GM12878 (cell line): ENCODE results near the gene MGST3. TPM values are rescaled to one million over a fixed set of nuclear protein-coding genes. Genes with fewer than 3 reads are reported as not detected.
A peak's percentile ranks its signal among the peaks of the same experiment; 100 is the strongest.

ENCODE experiments used
- ATAC-seq: fragments of 200-7000 bp; cut with Tn5 transposase; 3 replicates; pipeline ENCODE4 v1.9.1; 2020; ENCODE audit warnings: mild to moderate bottlenecking, moderate library complexity
- BruUV-seq: library from RNA; stranded (reverse); fragments of 400-500 nt; replicated peaks from 2 replicates; lab custom pipeline; 2021; lab: Mats Ljungman, UMichigan
- CTCF ChIA-PET: fragments of 300-600 bp; sonication (Branson Sonifier 250); formaldehyde crosslinking; extraction: SDS; loops from one replicate; lab custom pipeline; 2021; ENCODE audit warnings: inconsistent platforms; lab: Yijun Ruan, JAX
- POLR2A ChIA-PET: fragments of 350-600 bp; formaldehyde crosslinking; extraction: SDS; loops from one replicate; lab custom pipeline; 2021; ENCODE audit warnings: inconsistent platforms; lab: Charles Lee
- RAD21 ChIA-PET: fragments of 300-600 bp; sonication (Branson Sonifier 250); formaldehyde crosslinking; loops from one replicate; lab custom pipeline; 2023; ENCODE audit warnings: antibody characterized with exemption; ENCODE audit not compliant: unreplicated experiment; lab: Charles Lee
- SMC1A ChIA-PET: fragments of 300-600 bp; sonication (Branson Sonifier 250); formaldehyde crosslinking; loops from one replicate; lab custom pipeline; 2023; ENCODE audit not compliant: unreplicated experiment, uncharacterized antibody; lab: Charles Lee
- DNase-seq: peaks from one replicate; pipeline ENCODE4 v3.0.0-alpha.2; 2011; ENCODE audit warnings: low read depth, low spot score
- FAIRE-seq: peaks from 3 replicates; lab custom pipeline; 2011; peaks lifted over from hg19 to GRCh38; lab: Jason Lieb, UNC
- H2AFZ ChIP-seq: 2 replicates; pipeline ENCODE4 v1.6.0; 2011; ENCODE audit warnings: low read depth, low read length, control low read depth; ENCODE audit not compliant: control insufficient read depth
- H3K27ac ChIP-seq: 2 replicates; pipeline ENCODE4 v1.5.1; 2011; ENCODE audit warnings: control low read depth; ENCODE audit not compliant: control insufficient read depth, insufficient read depth
- H3K27me3 ChIP-seq, 2 experiments: replicated peaks in 1 of 2; 2 replicates each; pipeline versions ENCODE4 v1.6.0 to v1.6.1; 2011; ENCODE audit warnings: low read length in 1 of 2; ENCODE audit not compliant: control insufficient read depth in 2 of 2, insufficient read depth in 2 of 2
- H3K36me3 ChIP-seq, 2 experiments: 2 replicates each; pipeline ENCODE4 v1.5.1; 2011; ENCODE audit warnings: low read length in 1 of 2; ENCODE audit not compliant: control insufficient read depth in 2 of 2, insufficient read depth in 2 of 2
- H3K4me1 ChIP-seq: 2 replicates; pipeline ENCODE4 v1.6.1; 2011; ENCODE audit warnings: mild to moderate bottlenecking, low read length, moderate library complexity, mixed read lengths; ENCODE audit not compliant: control insufficient read depth, insufficient read depth
- H3K4me2 ChIP-seq: 2 replicates; pipeline ENCODE4 v1.6.0; 2011; ENCODE audit warnings: control low read depth; ENCODE audit not compliant: control insufficient read depth, insufficient read depth
- H3K4me3 ChIP-seq: fragments of 200-600 bp; sonication (generic); 2 replicates; pipeline ENCODE4 v1.5.1; 2016
- H3K79me2 ChIP-seq: 2 replicates; pipeline ENCODE4 v1.6.0; 2011; ENCODE audit warnings: low read length; ENCODE audit not compliant: control insufficient read depth, insufficient read depth
- H3K9ac ChIP-seq: 2 replicates; pipeline ENCODE4 v1.8.0; 2011; ENCODE audit warnings: low read length, control low read depth, mixed read lengths; ENCODE audit not compliant: control insufficient read depth, insufficient read depth
- H3K9me3 ChIP-seq: replicated peaks from 3 replicates; pipeline ENCODE4 v1.5.1; 2011; ENCODE audit warnings: mild to moderate bottlenecking, low read length; ENCODE audit not compliant: control insufficient read depth, insufficient read depth
- H4K20me1 ChIP-seq: 2 replicates; pipeline ENCODE4 v1.6.0; 2011; ENCODE audit not compliant: control insufficient read depth, insufficient read depth
- CHD2 ChIP-seq: IDR thresholded peaks from 2 replicates; pipeline ENCODE4 v1.6.1; 2011; ENCODE audit warnings: low read depth, low read length, improper control_type of control experiment, borderline replicate concordance
- GABPA ChIP-seq: IDR thresholded peaks from 2 replicates; pipeline ENCODE4 v1.6.1; 2014; ENCODE audit warnings: antibody characterized with exemption, low read depth, mild to moderate bottlenecking, inconsistent platforms
- GATAD2B ChIP-seq: fragments of 450-650 bp; conservative IDR thresholded peaks from 2 replicates; pipeline ENCODE4 v1.6.1; 2017; ENCODE audit warnings: low read depth, mild to moderate bottlenecking, moderate library complexity
- SPI1 ChIP-seq: IDR thresholded peaks from 2 replicates; pipeline ENCODE4 v1.6.1; 2011; ENCODE audit warnings: low read depth, mild to moderate bottlenecking, low read length, moderate library complexity, borderline replicate concordance; ENCODE audit not compliant: insufficient read depth
- WGBS: methylation state at CpG from one replicate; pipeline ENCODE4 v1.1.6; 2016; ENCODE audit warnings: low lambda C conversion rate; ENCODE audit not compliant: insufficient replicate concordance, insufficient coverage; ENCODE audit errors: missing lambda C conversion rate; 5-methylcytosine and 5-hydroxymethylcytosine counted together
- in situ Hi-C: fragments of 300-500 bp; cut with MboI; formaldehyde crosslinking; loops from 9 replicates; pipeline ENCODE4 v1.14.3; 2018; ENCODE audit warnings: mixed read lengths
- intact Hi-C: fragments of 100-400 bp; cut with micrococcal nuclease; formaldehyde crosslinking; loops from one replicate; pipeline ENCODE4 v1.14.2; 2022; ENCODE audit not compliant: unreplicated experiment
- polyA plus RNA-seq, 11 experiments: library from polyadenylated mRNA; depleted of rRNA in 4 of 11; unstranded in 6 of 11; stranded (reverse) in 5 of 11; fragments of >200 nt; fragmentation: Nextera tagmentation in 4 of 11; fragmentation: Illumina TruSeq in 1 of 11; extraction: Ambion mirVana in 4 of 11; extraction: Trizol in 1 of 11; gene quantifications; 1 replicate in 1 of 11; 2 replicates in 10 of 11; pipeline versions ENCODE4 v1.2.1 to v1.2.3, GENCODE V29; 2011 to 2016; ENCODE audit warnings: inconsistent platforms in 2 of 11, missing spikeins in 2 of 11, low read depth in 1 of 11
- total RNA-seq, 4 experiments: library from RNA; depleted of rRNA in 3 of 4; stranded (reverse); fragments of >200 nt in 3 of 4; fragmentation: Illumina TruSeq in 1 of 4; extraction: Trizol in 1 of 4; gene quantifications; 2 replicates each; pipeline versions ENCODE4 v1.2.1 to v1.2.3, GENCODE V29; 2013 to 2021
- TF ChIP-seq, protein P1 (sequence below): fragments of 450-650 bp; IDR thresholded peaks from 2 replicates; pipeline ENCODE4 v1.6.1; 2016; ENCODE audit warnings: mild to moderate bottlenecking

Gene MGST3
- total and polyA plus RNA-seq, 10 of the 15 experiments (the other 5 are each of a cell fraction or from before 2014, with no cell fraction given): 37.3 to 145 (median 68.8) TPM

DNA sequence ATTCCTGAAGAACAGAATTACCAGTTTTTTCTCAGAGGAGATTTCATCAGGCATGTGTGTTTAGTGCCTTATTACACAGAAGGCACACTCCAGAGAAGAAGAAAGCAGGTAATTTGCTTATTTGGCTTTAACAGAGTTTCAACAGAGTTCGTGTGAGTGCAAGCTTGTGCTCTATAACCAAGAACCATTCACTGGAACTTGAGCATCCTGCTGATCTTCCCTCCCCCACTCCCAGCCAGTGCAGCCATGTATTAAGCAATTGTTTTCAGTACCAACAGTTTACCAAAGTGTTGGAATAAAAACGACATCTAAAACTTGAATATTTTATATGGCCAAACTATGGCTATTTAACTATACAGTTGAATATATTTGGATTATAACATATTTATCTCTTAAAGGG, 4.3 kb downstream of the MGST3 start:
- DNase-seq (no peak), FAIRE-seq (no peak), ATAC-seq (no peak)
- Histone ChIP-seq H4K20me1 (no peaks in the 10 kb centered on the region), H3K79me2 (peaks cover 6% of the 10 kb centered on the region), H3K4me2 (peak overlapping the region; percentile 31), H3K4me1 (peaks cover 22% of the 10 kb centered on the region), H3K27ac (no peak overlapping the region), H2AFZ (no peak overlapping the region), H3K9ac (no peak overlapping the region), H3K9me3 (no peaks in the 10 kb centered on the region), H3K36me3 (no peaks in the 10 kb centered on the region), H3K27me3 (no peaks in the 10 kb centered on the region), H3K4me3 (no peak overlapping the region; the same call in 1 of the 2 replicates)
- POLR2A ChIA-PET: no interaction called here
- RAD21 ChIA-PET: interaction anchor here (0.7 to 1.1 kb wide), 2 partner anchors 37 to 64 kb away, joined by 3 read pairs; no protein-coding TSS in a partner anchor
- CTCF ChIA-PET: interaction anchor here (0.8 to 1.4 kb wide), 2 partner anchors 43 to 289 kb away, joined by 3 read pairs; no protein-coding TSS in a partner anchor
- intact Hi-C loops (no loop called here), in situ Hi-C loops (no loop called here)
- TF ChIP-seq GABPA (no peak), CHD2 (peak; percentile 61; the same call in 1 of the 2 replicates)
- 18% methylated on average over 2 of the region's 2 CpGs for WGBS
- BruUV-seq: no TSS peak
- SMC1A ChIA-PET: interaction anchor here (0.7 kb wide), 1 partner anchor 37 kb away, joined by 4 read pairs; no protein-coding TSS in a partner anchor

DNA sequence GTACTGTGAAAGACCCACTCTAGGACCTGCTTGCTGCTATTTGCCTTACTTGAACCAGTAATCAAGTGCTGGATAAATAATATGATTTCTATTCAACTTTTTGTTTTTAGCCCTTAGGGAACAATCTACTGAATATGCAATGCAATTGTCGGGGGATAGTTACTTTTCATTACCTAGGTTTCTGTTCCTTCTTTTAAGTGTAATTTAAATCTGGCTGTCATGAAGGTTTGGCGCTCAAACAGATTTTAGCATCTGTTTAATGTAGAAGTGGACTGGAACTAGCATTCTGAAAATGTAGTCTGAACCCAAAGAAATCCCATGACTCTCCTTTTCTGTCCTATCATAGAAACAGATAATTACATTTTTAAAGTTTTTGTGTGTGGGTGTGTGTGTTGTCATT, 4.8 kb downstream of the MGST3 start:
- no peaks in the 10 kb centered on the region for H4K20me1 ChIP-seq
- no TSS peak for BruUV-seq
- in situ Hi-C loops (no loop called here), intact Hi-C loops (no loop called here)
- ChIA-PET RAD21 (interaction anchor here (1.1 kb wide), 1 partner anchor 37 kb away, joined by 3 read pairs; no protein-coding TSS in a partner anchor), CTCF (interaction anchor here (0.8 to 1.4 kb wide), 4 partner anchors 35 to 289 kb away, joined by 3 to 6 read pairs (median 3); no protein-coding TSS in a partner anchor), SMC1A (no interaction called here)
- ATAC-seq: no peak
- WGBS: 43% methylated on average over 2 of the region's 2 CpGs
- H3K36me3 ChIP-seq: no peaks in the 10 kb centered on the region
- H3K9me3 ChIP-seq: no peaks in the 10 kb centered on the region
- H3K27ac ChIP-seq: no peak overlapping the region
- H3K4me2 ChIP-seq: no peak overlapping the region
- H3K4me3 ChIP-seq: no peak overlapping the region; the same call in 1 of the 2 replicates
- peaks cover 6% of the 10 kb centered on the region for H3K79me2 ChIP-seq
- peaks cover 27% of the 10 kb centered on the region for H3K4me1 ChIP-seq
- no peak overlapping the region for H2AFZ ChIP-seq
- TF ChIP-seq GATAD2B (no peak), SPI1 (peak; percentile 81)
- TF ChIP-seq, protein P1, sequence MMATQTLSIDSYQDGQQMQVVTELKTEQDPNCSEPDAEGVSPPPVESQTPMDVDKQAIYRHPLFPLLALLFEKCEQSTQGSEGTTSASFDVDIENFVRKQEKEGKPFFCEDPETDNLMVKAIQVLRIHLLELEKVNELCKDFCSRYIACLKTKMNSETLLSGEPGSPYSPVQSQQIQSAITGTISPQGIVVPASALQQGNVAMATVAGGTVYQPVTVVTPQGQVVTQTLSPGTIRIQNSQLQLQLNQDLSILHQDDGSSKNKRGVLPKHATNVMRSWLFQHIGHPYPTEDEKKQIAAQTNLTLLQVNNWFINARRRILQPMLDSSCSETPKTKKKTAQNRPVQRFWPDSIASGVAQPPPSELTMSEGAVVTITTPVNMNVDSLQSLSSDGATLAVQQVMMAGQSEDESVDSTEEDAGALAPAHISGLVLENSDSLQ: 0 out of 2 replicates have a peak, but pooled peaks have one; percentile 10
- TF ChIP-seq, all 136 proteins: peak for 2
- no peaks in the 10 kb centered on the region for H3K27me3 ChIP-seq
- DNase-seq: no peak
- no peak overlapping the region for H3K9ac ChIP-seq
- POLR2A ChIA-PET: no interaction called here
- FAIRE-seq: no peak
